GM23338 (cell line): Measurements from ENCODE around the gene AGAP2. TPM values are rescaled to one million over a fixed set of nuclear protein-coding genes. Genes with fewer than 3 reads are reported as not detected.

Experiments
- ATAC-seq: fragments of 200-7000 bp; cut with Tn5 transposase; 3 replicates; pipeline ENCODE4 v1.9.1; 2020
- DNase-seq: peaks from one replicate; pipeline ENCODE4 v3.0.0-alpha.2; 2015; ENCODE audit warnings: low spot score
- H2AFZ ChIP-seq: fragments of 200-600 bp; sonication (generic); 2 replicates; pipeline ENCODE4 v1.8.0; 2016; ENCODE audit warnings: antibody characterized with exemption, mild to moderate bottlenecking, moderate library complexity
- H3F3A ChIP-seq: fragments of 200-600 bp; sonication (generic); replicated peaks from 2 replicates; pipeline ENCODE4 v1.8.0; 2017; ENCODE audit warnings: antibody characterized with exemption, mixed run types, low read depth
- H3K27ac ChIP-seq: fragments of 200-600 bp; sonication (generic); 2 replicates; pipeline ENCODE4 v1.6.1; 2016; ENCODE audit warnings: low read depth
- H3K27me3 ChIP-seq: fragments of 200-600 bp; sonication (generic); 2 replicates; pipeline ENCODE4 v1.8.0; 2016; ENCODE audit warnings: mild to moderate bottlenecking, mixed run types, moderate library complexity; ENCODE audit not compliant: insufficient read depth
- H3K36me3 ChIP-seq: fragments of 200-600 bp; sonication (generic); 2 replicates; pipeline ENCODE4 v1.8.0; 2016; ENCODE audit warnings: mild to moderate bottlenecking; ENCODE audit not compliant: insufficient read depth
- H3K4me1 ChIP-seq: fragments of 200-600 bp; sonication (generic); 2 replicates; pipeline ENCODE4 v1.8.0; 2016; ENCODE audit warnings: mild to moderate bottlenecking, moderate library complexity; ENCODE audit not compliant: insufficient read depth
- H3K4me2 ChIP-seq: fragments of 200-600 bp; sonication (generic); 2 replicates; pipeline ENCODE4 v1.7.1; 2017; ENCODE audit warnings: mixed run types
- H3K4me3 ChIP-seq: fragments of 200-600 bp; sonication (generic); 2 replicates; pipeline ENCODE4 v1.6.1; 2016; ENCODE audit warnings: mixed run types
- H3K79me2 ChIP-seq: fragments of 200-600 bp; sonication (generic); replicated peaks from 2 replicates; pipeline ENCODE4 v1.8.0; 2017; ENCODE audit warnings: mild to moderate bottlenecking; ENCODE audit not compliant: insufficient read depth
- H3K9me2 ChIP-seq: fragments of 200-600 bp; sonication (generic); 2 replicates; pipeline ENCODE4 v1.8.0; 2017; ENCODE audit not compliant: insufficient read depth
- H4K20me1 ChIP-seq: fragments of 200-600 bp; sonication (generic); replicated peaks from 2 replicates; pipeline ENCODE4 v1.8.0; 2017; ENCODE audit warnings: mild to moderate bottlenecking; ENCODE audit not compliant: insufficient read depth
- H3K27ac Mint-ChIP-seq: 2 replicates; pipeline ENCODE4 v1.8.0; 2020; ENCODE audit warnings: inconsistent platforms, mild to moderate bottlenecking, moderate library complexity, mixed read lengths
- H3K27me3 Mint-ChIP-seq: 3 replicates; pipeline ENCODE4 v1.8.0; 2022; ENCODE audit warnings: low read depth, mild to moderate bottlenecking, moderate library complexity, mixed read lengths, inconsistent platforms; ENCODE audit not compliant: insufficient read depth, poor library complexity
- H3K36me3 Mint-ChIP-seq: 3 replicates; pipeline ENCODE4 v1.8.0; 2021; ENCODE audit warnings: low read depth, mild to moderate bottlenecking, inconsistent platforms, moderate library complexity, mixed read lengths
- H3K4me1 Mint-ChIP-seq: 3 replicates; pipeline ENCODE4 v1.8.0; 2020; ENCODE audit warnings: mild to moderate bottlenecking, inconsistent platforms, mixed read lengths
- H3K4me3 Mint-ChIP-seq: 3 replicates; pipeline ENCODE4 v1.8.0; 2021; ENCODE audit warnings: moderate library complexity, mild to moderate bottlenecking, inconsistent platforms, mixed read lengths
- H3K9me3 Mint-ChIP-seq: 3 replicates; pipeline ENCODE4 v1.8.0; 2020; ENCODE audit warnings: moderate library complexity, mild to moderate bottlenecking, inconsistent platforms, mixed read lengths
- CREB1 ChIP-seq: fragments of 250-450 bp; sonication (Bioruptor Pico); IDR thresholded peaks from 2 replicates; pipeline ENCODE4 v1.5.0; 2020; ENCODE audit warnings: low read depth, mild to moderate bottlenecking, moderate library complexity
- EZH2 ChIP-seq: fragments of 200-600 bp; sonication (generic); IDR thresholded peaks from one replicate; pipeline ENCODE4 v1.8.0; 2017; ENCODE audit warnings: antibody characterized with exemption, mild to moderate bottlenecking, low read depth; ENCODE audit not compliant: unreplicated experiment
- EZH2phosphoT487 ChIP-seq: fragments of 200-600 bp; sonication (generic); IDR thresholded peaks from one replicate; pipeline ENCODE4 v1.8.1; 2018; ENCODE audit warnings: antibody characterized with exemption; ENCODE audit not compliant: unreplicated experiment
- JUNB ChIP-seq: IDR thresholded peaks from one replicate; pipeline ENCODE4 v1.6.1; 2016; ENCODE audit warnings: antibody characterized with exemption; ENCODE audit not compliant: unreplicated experiment
- NANOG ChIP-seq: IDR thresholded peaks from 2 replicates; pipeline ENCODE4 v1.6.1; 2016; ENCODE audit warnings: antibody characterized with exemption, borderline replicate concordance
- POLR2AphosphoS5 ChIP-seq: IDR thresholded peaks from 2 replicates; pipeline ENCODE4 v1.6.1; 2016; ENCODE audit warnings: antibody characterized with exemption, low read depth
- STAT1 ChIP-seq: IDR thresholded peaks from one replicate; pipeline ENCODE4 v1.6.1; 2016; ENCODE audit warnings: antibody characterized with exemption; ENCODE audit not compliant: unreplicated experiment
- ZNF114 ChIP-seq: fragments of 250-450 bp; sonication (Bioruptor Pico); IDR thresholded peaks from 2 replicates; pipeline ENCODE4 v1.5.0; 2020; ENCODE audit warnings: mild to moderate bottlenecking, moderate library complexity
- ZNF331 ChIP-seq: fragments of 250-450 bp; sonication (Bioruptor Pico); IDR thresholded peaks from 2 replicates; pipeline ENCODE4 v1.5.0; 2020; ENCODE audit warnings: low read depth, mild to moderate bottlenecking, moderate library complexity
- polyA plus RNA-seq: library from polyadenylated mRNA; unstranded; fragments of >200 nt; fragmentation: Nextera tagmentation; extraction: Ambion mirVana; gene quantifications from 2 replicates; pipeline ENCODE4 v1.2.1, GENCODE V29; 2016
- total RNA-seq: library from RNA; depleted of rRNA; stranded (reverse); fragments of >200 nt; shearing (Covaris generic); gene quantifications from 2 replicates; pipeline ENCODE4 v1.2.3, GENCODE V29; 2014
- TF ChIP-seq, protein P1 (sequence below): fragments of 250-450 bp; sonication (Bioruptor Pico); IDR thresholded peaks from 2 replicates; pipeline ENCODE4 v1.5.0; 2020; ENCODE audit warnings: mild to moderate bottlenecking, moderate library complexity
- TF ChIP-seq, protein P2 (sequence below): IDR thresholded peaks from one replicate; pipeline ENCODE4 v1.6.1; 2018; ENCODE audit warnings: antibody characterized with exemption; ENCODE audit not compliant: unreplicated experiment
- TF ChIP-seq, protein P3 (sequence below), 2 experiments: fragments of 200-600 bp in 1 of 2; sonication (generic) in 1 of 2; conservative IDR thresholded peaks; 2 replicates each; pipeline versions ENCODE4 v1.5.1 to v1.6.1; 2016 to 2017; ENCODE audit warnings: antibody characterized with exemption in 2 of 2, low read depth in 2 of 2, mild to moderate bottlenecking in 2 of 2, moderate library complexity in 1 of 2
- TF ChIP-seq, protein P4 (sequence below): IDR thresholded peaks from 2 replicates; pipeline ENCODE4 v1.6.1; 2016; ENCODE audit warnings: antibody characterized with exemption

Gene AGAP2
- total and polyA plus RNA-seq, 2 experiments from 2014 or later: 0.36 to 1.3 TPM

DNA sequence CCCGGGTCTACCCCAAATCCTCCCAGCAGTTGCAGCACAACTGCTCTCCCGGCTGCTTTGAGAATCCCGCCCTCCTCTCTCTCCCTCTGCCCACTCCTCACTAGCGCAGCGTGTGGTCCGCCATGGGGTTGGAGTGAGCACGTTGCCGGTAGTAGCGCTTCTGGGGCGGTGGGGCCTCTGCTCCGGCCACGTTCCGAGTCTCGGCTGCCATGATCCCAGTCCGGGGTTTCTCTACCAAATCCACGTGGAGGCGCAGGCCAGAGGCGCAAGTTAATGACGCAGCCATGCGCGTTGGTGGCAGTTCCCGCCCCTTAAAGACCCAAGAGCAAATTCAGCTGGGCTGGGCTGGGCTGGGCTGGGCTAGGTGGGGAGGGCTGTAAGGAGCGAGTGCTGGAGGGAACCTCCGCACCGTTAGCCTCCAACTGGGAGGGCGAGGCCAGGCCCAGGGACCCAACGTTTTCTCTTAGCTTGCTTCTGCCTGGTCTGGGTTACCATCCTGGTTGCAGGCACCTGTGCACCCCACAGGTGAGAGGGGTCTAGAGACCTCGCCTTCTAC, 33.4 kb upstream of the AGAP2 start, which contains the start of gene METTL1:
METTL1 (minus strand) TSS at position 233 of the 556 bp plus-strand sequence; CDS start at position 211, 22 bp downstream.
- peaks cover 13% of the 10 kb centered on the region for H3K4me1 Mint-ChIP-seq
- H3K9me3 Mint-ChIP-seq: no peaks in the 10 kb centered on the region; the same call in 2 of the 3 replicates

More for the DNA sequence above, 33.4 kb upstream of the AGAP2 start, which contains the start of gene METTL1:
- Mint-ChIP-seq H3K27ac (peak within 1 kb of the TSS; percentile 100), H3K36me3 (peaks cover 35% of the 10 kb centered on the region), H3K4me3 (peak within 1 kb of the TSS; percentile 98), H3K27me3 (peaks cover 16% of the 10 kb centered on the region)
- peak within 1 kb of the TSS; percentile 95 for H3K27ac ChIP-seq
- DNase-seq (peak; percentile 99), ATAC-seq (peak; percentile 90)
- no peaks in the 10 kb centered on the region; the same call in 1 of the 2 replicates for H3F3A ChIP-seq
- peak within 1 kb of the TSS; percentile 100 for H2AFZ ChIP-seq
- H3K36me3 ChIP-seq: no peaks in the 10 kb centered on the region; the same call in 1 of the 2 replicates
- H3K4me1 ChIP-seq: peaks cover 7% of the 10 kb centered on the region; the same call in 1 of the 2 replicates
- no peaks in the 10 kb centered on the region for H3K79me2 ChIP-seq
- no peaks in the 10 kb centered on the region for H3K9me2 ChIP-seq
- H3K4me2 ChIP-seq: peak within 1 kb of the TSS; percentile 99
- TF ChIP-seq ZNF114 (CRISPR knock-in tag) (no peak), CREB1 (CRISPR knock-in tag) (peak; percentile 97), STAT1 (no peak), EZH2phosphoT487 (no peak), EZH2 (no peak), POLR2AphosphoS5 (peak; percentile 95), JUNB (no peak), ZNF331 (CRISPR knock-in tag) (no peak), NANOG (no peak)
- TF ChIP-seq, protein P1, sequence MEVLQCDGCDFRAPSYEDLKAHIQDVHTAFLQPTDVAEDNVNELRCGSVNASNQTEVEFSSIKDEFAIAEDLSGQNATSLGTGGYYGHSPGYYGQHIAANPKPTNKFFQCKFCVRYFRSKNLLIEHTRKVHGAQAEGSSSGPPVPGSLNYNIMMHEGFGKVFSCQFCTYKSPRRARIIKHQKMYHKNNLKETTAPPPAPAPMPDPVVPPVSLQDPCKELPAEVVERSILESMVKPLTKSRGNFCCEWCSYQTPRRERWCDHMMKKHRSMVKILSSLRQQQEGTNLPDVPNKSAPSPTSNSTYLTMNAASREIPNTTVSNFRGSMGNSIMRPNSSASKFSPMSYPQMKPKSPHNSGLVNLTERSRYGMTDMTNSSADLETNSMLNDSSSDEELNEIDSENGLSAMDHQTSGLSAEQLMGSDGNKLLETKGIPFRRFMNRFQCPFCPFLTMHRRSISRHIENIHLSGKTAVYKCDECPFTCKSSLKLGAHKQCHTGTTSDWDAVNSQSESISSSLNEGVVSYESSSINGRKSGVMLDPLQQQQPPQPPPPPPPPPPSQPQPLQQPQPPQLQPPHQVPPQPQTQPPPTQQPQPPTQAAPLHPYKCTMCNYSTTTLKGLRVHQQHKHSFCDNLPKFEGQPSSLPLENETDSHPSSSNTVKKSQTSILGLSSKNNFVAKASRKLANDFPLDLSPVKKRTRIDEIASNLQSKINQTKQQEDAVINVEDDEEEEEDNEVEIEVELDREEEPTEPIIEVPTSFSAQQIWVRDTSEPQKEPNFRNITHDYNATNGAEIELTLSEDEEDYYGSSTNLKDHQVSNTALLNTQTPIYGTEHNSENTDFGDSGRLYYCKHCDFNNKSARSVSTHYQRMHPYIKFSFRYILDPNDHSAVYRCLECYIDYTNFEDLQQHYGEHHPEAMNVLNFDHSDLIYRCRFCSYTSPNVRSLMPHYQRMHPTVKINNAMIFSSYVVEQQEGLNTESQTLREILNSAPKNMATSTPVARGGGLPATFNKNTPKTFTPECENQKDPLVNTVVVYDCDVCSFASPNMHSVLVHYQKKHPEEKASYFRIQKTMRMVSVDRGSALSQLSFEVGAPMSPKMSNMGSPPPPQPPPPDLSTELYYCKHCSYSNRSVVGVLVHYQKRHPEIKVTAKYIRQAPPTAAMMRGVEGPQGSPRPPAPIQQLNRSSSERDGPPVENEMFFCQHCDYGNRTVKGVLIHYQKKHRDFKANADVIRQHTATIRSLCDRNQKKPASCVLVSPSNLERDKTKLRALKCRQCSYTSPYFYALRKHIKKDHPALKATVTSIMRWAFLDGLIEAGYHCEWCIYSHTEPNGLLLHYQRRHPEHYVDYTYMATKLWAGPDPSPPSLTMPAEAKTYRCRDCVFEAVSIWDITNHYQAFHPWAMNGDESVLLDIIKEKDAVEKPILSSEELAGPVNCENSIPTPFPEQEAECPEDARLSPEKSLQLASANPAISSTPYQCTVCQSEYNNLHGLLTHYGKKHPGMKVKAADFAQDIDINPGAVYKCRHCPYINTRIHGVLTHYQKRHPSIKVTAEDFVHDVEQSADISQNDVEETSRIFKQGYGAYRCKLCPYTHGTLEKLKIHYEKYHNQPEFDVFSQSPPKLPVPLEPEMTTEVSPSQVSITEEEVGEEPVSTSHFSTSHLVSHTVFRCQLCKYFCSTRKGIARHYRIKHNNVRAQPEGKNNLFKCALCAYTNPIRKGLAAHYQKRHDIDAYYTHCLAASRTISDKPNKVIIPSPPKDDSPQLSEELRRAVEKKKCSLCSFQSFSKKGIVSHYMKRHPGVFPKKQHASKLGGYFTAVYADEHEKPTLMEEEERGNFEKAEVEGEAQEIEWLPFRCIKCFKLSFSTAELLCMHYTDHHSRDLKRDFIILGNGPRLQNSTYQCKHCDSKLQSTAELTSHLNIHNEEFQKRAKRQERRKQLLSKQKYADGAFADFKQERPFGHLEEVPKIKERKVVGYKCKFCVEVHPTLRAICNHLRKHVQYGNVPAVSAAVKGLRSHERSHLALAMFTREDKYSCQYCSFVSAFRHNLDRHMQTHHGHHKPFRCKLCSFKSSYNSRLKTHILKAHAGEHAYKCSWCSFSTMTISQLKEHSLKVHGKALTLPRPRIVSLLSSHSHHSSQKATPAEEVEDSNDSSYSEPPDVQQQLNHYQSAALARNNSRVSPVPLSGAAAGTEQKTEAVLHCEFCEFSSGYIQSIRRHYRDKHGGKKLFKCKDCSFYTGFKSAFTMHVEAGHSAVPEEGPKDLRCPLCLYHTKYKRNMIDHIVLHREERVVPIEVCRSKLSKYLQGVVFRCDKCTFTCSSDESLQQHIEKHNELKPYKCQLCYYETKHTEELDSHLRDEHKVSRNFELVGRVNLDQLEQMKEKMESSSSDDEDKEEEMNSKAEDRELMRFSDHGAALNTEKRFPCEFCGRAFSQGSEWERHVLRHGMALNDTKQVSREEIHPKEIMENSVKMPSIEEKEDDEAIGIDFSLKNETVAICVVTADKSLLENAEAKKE (CRISPR knock-in tag): no peak
- TF ChIP-seq, protein P2, sequence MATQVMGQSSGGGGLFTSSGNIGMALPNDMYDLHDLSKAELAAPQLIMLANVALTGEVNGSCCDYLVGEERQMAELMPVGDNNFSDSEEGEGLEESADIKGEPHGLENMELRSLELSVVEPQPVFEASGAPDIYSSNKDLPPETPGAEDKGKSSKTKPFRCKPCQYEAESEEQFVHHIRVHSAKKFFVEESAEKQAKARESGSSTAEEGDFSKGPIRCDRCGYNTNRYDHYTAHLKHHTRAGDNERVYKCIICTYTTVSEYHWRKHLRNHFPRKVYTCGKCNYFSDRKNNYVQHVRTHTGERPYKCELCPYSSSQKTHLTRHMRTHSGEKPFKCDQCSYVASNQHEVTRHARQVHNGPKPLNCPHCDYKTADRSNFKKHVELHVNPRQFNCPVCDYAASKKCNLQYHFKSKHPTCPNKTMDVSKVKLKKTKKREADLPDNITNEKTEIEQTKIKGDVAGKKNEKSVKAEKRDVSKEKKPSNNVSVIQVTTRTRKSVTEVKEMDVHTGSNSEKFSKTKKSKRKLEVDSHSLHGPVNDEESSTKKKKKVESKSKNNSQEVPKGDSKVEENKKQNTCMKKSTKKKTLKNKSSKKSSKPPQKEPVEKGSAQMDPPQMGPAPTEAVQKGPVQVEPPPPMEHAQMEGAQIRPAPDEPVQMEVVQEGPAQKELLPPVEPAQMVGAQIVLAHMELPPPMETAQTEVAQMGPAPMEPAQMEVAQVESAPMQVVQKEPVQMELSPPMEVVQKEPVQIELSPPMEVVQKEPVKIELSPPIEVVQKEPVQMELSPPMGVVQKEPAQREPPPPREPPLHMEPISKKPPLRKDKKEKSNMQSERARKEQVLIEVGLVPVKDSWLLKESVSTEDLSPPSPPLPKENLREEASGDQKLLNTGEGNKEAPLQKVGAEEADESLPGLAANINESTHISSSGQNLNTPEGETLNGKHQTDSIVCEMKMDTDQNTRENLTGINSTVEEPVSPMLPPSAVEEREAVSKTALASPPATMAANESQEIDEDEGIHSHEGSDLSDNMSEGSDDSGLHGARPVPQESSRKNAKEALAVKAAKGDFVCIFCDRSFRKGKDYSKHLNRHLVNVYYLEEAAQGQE: no peak
- TF ChIP-seq, protein P3, sequence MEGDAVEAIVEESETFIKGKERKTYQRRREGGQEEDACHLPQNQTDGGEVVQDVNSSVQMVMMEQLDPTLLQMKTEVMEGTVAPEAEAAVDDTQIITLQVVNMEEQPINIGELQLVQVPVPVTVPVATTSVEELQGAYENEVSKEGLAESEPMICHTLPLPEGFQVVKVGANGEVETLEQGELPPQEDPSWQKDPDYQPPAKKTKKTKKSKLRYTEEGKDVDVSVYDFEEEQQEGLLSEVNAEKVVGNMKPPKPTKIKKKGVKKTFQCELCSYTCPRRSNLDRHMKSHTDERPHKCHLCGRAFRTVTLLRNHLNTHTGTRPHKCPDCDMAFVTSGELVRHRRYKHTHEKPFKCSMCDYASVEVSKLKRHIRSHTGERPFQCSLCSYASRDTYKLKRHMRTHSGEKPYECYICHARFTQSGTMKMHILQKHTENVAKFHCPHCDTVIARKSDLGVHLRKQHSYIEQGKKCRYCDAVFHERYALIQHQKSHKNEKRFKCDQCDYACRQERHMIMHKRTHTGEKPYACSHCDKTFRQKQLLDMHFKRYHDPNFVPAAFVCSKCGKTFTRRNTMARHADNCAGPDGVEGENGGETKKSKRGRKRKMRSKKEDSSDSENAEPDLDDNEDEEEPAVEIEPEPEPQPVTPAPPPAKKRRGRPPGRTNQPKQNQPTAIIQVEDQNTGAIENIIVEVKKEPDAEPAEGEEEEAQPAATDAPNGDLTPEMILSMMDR (conservative IDR thresholded peaks at IDR 0.05; ENCODE audit: low read depth in 2 of 2): no peak
- TF ChIP-seq, protein P4, sequence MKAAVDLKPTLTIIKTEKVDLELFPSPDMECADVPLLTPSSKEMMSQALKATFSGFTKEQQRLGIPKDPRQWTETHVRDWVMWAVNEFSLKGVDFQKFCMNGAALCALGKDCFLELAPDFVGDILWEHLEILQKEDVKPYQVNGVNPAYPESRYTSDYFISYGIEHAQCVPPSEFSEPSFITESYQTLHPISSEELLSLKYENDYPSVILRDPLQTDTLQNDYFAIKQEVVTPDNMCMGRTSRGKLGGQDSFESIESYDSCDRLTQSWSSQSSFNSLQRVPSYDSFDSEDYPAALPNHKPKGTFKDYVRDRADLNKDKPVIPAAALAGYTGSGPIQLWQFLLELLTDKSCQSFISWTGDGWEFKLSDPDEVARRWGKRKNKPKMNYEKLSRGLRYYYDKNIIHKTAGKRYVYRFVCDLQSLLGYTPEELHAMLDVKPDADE: no peak
- peaks cover 29% of the 10 kb centered on the region for H3K27me3 ChIP-seq
- peak within 1 kb of the TSS; percentile 78 for H3K4me3 ChIP-seq
- peaks cover 7% of the 10 kb centered on the region; the same call in 1 of the 2 replicates for H4K20me1 ChIP-seq
